Activated T-cell treated with anti-CD3 and anti-CD28 coated beads for 4 hours (primary cell): Measurements from ENCODE around the gene MTO1.
A peak's percentile ranks its signal among the peaks of the same experiment; 100 is the strongest.
"Not testable (repeated sequence)": the region's sequence is repeated elsewhere in the genome, so short reads cannot be mapped to it uniquely, and the experiment has no call there.

Source experiments
- DNase-seq: peaks from one replicate; pipeline ENCODE4 v3.0.0-alpha.2; 2020

MTO1 gene

DNA sequence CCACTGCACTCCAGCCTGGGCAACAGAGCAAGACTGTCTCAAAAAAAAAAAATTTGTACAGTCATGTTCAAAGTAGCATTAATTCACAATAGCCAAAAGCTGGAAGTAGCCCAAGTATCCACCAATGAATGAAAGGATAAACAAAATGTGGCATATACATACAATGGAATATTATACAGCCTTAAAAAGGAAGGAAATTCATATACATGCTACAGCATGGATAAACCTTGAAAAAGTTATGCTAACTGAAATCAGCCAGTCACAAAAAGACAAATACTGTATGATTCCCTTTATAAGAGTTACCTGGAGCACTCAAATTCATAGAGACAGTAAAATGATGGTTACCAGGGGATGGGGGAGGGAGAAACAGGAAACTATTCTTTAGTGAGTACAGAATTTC lies 43.6 kb downstream of the MTO1 start:
- DNase-seq: no peak

DNA sequence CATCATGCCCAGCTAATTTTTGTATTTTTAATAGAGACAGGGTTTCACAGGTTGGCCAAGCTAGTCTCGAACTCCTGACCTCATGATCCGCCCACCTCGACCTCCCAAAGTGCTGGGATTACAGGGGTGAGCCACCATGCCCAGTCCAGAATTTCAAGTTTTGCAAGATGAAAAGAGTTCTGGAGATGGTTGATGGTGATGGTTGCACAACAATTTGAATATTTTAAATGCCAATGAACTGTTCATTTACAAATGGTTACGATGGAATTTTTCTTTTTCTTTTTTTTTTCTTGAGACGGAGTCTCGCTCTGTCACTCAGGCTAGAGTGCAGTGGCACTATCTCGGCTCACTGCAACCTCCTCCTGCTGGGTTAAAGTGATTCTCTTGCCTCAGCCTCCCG lies 44.2 kb downstream of the MTO1 start:
- not testable (repeated sequence) for DNase-seq

DNA sequence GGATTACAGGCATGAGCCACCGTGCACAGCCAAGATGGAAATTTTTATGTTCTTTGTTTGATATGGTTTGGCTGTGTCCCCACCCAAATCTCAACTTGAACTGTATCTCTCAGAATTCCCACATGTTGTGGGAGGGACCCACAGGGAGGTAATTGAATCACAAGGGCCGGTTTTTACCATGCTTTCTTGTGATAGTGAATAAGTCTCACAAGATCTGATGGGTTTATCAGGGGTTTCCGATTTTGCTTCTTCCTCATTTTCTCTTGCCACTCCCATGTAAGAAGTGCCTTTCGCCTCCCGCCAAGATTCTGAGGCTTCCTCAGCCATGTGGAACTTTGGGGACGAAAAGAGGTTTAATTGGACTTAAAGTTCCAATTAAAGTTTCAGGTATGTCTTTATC lies 44.7 kb downstream of the MTO1 start:
- no peak for DNase-seq

DNA sequence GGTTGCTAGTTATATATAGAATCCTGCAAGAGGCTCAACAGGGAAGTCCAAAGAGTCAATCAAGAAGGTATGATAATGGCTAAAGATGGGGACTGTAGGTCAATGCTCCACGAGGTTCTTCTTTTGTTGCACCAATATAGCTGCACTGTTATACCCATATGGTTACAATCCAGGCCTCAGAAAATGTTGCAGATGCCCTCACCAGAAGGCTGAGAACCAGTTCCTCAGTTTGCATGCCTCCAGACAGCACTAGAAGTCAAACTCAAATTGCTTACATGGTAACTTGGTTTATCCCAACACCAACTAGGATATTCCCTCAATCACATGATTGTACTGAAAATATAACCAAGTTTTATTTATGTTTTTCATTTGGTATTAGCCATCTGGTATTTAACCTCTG lies 47.2 kb downstream of the MTO1 start:
- no peak for DNase-seq

DNA sequence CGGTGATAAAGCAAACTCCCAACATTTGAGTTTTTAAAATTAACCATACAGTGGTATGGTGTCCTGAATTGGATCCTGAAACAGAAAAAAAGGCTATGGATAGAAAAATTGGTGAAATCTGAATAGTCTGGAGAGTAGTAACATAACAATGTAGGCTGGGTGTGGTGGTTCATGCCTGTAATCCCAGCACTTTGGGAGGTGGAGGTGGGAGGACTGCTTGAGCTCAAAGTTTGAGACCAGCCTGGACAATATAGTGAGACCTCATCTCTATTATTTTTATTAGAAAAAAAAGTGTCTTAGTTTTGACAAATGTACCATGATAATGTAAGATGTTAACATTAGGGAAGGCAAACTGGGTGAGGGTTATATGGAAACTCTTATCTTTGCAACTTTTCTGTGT lies 48.3 kb downstream of the MTO1 start:
- no peak for DNase-seq

DNA sequence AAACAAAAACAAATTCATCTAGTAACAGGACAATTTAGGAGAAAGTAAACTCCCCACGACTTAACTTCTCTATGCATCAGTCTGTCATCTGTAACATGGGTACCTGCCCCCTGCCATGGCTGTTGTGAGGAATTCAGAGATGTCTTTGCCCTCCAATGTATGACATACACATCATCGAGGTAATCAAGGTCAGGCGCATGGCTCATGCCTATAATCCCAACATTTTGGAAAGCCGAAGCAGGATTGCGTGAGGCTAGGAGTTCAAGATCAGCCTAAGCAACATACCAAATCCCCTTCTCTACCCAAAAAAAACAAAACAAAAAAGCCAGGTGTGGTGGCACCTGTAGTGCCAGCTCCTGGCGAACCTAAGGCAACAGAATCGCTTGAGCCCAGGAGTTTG lies 50.3 kb downstream of the MTO1 start:
- DNase-seq: no peak

DNA sequence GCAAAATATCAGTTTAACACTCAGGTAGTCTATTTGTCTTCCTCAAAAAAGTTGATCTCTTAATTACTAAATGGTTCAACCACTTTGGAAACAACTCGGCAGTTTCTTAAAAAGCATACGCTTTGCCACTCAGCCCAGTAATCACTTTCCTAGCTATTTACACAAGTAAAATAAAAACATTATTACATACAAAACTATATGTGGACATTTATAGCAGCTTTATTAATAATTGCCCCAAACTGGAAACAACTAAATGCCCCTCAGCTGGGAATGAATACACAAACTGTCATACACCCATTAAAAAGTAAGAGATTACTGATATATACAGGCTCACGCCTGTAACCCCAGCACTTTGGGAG lies 51.9 kb downstream of the MTO1 start:
- no peak for DNase-seq

DNA sequence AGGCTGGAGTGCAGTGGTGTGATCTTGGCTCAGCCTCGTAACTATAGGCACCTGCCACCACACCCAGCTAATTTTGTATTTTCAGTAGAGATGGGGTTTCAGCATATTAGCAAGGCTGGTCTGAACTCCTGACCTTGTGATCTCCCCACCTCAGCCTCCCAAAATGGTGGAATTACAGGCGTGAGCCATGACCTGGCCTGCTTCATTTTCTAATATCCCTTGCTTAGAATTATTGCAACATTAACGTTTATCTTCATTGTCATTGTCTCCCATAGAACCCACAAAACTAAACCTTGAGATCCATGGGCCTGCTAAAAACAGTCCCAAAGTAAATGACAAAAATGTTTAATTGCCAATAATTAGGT lies 53.2 kb downstream of the MTO1 start:
- no peak for DNase-seq

DNA sequence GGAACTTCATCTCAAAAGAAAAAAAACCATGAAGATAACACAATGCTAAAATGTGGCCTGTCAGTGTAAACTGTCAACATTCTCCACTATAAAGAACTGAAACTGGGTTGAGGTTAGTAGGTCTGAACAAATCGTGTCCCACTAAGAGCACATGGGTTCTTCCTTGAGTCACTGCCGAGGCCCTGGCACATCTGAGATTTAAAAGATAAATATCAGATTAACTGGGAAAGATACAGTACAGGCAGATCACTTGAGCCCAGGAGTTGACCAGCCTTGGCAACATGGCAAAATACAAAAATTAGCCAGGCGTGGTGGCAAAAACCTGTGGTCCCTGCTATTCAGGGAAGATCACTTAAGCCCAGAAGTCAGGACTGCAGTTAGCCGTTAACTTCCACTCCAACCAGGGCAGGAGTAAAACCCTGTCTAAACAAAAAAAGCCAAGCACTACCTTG lies 53.7 kb downstream of the MTO1 start:
- no peak for DNase-seq

DNA sequence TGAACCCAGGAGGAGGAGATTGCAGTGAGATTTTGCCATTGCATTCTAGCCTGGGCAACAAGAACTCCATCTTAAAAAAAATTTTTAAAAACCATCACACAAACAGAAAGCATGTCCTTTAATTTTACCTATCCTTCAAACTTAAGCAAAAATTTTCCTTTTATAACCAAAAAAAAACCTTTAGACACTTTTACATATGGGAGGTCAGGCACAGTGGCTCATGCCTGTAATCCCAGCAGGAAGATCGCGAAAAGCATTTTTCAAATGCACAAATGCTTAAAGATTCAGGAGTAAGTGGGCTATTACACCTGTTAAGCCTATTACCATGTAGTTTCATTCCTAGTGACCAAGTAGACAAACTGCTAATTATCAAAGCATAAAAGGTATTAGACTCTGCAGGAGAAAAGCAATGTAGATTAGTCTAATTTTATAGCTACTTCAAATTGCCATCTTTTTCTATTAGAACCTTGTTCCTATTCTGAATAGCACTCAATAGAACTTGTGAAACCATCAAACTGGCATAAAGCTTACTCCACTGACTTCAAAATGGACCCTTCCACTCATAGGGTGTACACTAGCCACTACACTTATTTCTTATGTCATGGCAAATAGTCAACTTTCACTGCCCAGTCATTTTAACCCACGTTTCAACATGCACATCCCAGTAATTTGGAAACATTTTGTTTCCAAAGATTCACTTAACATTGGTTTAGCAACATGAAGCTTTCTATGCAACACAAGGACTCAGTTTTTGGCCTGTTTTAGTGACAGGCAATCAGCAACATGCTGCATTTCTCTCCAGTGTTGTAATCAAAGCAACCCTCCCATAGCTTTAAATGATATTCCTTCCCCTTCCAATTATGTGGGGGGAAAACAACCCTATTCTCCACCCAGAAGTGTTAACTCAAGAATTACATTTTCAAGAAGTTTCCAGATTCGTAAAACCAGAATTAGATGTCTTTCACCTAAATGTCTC lies 55.3 kb downstream of the MTO1 start:
- no peak for DNase-seq

DNA sequence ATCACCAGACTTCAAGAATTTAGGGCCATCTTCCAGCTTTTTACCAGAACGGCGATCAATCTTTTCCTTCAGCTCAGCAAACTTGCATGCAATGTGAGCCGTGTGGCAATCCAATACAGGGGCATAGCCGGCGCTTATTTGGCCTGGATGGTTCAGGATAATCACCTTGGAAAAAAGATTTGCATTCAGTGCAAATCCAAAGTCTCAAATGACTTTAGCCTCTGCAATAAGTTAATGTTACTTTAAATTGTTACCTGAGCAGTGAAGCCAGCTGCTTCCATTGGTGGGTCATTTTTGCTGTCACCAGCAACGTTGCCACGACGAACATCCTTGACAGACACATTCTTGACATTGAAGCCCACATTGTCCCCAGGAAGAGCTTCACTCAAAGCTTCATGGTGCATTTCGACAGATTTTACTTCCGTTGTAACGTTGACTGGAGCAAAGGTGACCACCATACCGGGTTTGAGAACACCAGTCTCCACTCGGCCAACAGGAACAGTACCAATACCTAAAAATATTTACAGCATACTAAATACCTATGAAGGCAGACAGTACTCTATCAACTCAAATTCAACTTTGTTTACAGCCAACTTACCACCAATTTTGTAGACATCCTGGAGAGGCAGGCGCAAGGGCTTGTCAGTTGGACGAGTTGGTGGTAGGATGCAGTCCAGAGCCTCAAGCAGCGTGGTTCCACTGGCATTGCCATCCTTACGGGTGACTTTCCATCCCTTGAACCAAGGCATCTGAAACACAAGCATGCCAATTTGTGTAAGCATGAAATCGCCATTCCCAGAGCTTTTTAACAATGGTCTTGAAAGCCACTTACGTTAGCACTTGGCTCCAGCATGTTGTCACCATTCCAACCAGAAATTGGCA lies 56.8 kb downstream of the MTO1 start:
- not testable (repeated sequence) for DNase-seq

DNA sequence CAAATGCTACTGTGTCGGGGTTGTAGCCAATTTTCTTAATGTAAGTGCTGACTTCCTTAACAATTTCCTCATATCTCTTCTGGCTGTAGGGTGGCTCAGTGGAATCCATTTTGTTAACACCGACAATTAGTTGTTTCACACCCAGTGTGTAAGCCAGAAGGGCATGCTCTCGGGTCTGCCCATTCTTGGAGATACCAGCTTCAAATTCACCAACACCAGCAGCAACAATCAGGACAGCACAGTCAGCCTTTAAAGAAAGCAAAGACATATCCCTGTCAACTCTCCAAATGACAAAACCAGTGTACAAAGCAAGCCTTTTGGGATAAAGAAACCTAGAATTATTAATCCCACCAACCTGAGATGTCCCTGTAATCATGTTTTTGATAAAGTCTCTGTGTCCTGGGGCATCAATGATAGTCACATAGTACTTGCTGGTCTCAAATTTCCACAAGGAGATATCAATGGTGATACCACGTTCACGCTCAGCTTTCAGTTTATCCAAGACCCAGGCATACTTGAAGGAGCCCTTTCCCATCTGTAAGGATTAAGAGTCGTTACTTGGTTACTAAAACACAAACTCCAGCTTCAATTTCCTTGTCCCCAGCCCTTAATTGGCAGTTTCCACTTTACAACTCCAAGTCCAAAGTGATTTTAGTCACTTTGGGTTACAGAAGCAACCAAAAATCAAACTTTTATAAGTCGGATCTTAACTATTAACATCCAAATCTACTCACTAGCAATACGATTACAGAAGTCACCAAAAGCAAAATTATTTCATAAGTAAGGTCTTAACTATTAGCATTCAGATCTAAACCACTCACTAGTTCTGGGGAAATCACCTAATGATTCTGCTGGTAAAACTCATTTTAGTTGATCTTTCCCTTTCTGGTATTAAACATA lies 57.7 kb downstream of the MTO1 start:
- DNase-seq: not testable (repeated sequence)

DNA sequence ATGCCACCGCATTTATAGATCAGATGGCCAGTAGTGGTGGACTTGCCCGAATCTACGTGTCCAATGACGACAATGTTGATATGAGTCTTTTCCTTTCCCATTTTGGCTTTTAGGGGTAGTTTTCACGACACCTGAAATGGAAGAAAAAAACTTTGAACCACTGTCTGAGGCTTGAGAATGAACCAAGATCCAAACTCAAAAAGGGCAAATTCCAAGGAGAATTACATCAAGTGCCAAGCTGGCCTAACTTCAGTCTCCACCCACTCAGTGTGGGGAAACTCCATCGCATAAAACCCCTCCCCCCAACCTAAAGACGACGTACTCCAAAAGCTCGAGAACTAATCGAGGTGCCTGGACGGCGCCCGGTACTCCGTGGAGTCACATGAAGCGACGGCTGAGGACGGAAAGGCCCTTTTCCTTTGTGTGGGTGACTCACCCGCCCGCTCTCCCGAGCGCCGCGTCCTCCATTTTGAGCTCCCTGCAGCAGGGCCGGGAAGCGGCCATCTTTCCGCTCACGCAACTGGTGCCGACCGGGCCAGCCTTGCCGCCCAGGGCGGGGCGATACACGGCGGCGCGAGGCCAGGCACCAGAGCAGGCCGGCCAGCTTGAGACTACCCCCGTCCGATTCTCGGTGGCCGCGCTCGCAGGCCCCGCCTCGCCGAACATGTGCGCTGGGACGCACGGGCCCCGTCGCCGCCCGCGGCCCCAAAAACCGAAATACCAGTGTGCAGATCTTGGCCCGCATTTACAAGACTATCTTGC lies 58.6 kb downstream of the MTO1 start:
- DNase-seq: peak; percentile 70

DNA sequence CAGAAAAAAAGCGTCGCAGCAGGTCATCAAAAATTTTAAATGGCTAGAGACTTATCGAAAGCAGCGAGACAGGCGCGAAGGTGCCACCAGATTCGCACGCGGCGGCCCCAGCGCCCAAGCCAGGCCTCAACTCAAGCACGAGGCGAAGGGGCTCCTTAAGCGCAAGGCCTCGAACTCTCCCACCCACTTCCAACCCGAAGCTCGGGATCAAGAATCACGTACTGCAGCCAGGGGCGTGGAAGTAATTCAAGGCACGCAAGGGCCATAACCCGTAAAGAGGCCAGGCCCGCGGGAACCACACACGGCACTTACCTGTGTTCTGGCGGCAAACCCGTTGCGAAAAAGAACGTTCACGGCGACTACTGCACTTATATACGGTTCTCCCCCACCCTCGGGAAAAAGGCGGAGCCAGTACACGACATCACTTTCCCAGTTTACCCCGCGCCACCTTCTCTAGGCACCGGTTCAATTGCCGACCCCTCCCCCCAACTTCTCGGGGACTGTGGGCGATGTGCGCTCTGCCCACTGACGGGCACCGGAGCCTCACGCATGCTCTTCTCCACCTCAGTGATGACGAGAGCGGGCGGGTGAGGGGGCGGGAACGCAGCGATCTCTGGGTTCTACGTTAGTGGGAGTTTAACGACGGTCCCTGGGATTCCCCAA lies 59.3 kb downstream of the MTO1 start, which contains the start of gene EEF1A1:
EEF1A1 (minus strand) TSS at position 345 of the 663 bp plus-strand sequence. CDS start 1,006 bp downstream, outside the sequence.
- peak; percentile 100 for DNase-seq

DNA sequence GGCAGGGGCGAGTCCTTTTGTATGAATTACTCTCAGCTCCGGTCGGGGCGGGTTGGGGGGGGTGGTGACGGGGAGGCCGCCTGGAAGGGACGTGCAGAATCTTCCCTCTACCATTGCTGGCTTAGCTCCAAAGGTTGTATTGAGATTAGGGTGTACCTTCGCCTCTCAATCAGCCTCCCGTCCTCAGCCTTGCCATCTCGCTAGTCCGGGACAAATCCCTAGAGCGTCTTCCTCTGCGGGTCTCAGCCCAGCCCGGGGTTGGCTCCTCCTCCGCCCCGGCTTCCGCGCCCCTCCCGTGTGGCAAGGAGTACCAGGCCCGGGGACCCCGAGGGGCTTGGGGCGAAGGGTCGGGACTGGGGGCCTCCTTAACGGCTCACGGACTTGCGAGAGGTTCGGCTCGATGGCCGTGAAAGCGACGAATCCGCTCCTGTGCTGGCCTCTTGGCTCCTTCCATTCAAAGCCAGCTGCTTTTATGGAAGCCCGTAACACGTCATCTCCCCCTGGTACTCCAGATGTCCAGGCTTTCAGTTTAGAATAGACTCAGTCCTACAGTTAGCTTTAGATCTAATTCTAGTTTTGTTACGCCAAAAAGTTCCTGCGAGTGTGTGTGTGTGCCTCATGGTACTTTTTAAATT lies 59.9 kb downstream of the MTO1 start:
- peak; percentile 59 for DNase-seq

DNA sequence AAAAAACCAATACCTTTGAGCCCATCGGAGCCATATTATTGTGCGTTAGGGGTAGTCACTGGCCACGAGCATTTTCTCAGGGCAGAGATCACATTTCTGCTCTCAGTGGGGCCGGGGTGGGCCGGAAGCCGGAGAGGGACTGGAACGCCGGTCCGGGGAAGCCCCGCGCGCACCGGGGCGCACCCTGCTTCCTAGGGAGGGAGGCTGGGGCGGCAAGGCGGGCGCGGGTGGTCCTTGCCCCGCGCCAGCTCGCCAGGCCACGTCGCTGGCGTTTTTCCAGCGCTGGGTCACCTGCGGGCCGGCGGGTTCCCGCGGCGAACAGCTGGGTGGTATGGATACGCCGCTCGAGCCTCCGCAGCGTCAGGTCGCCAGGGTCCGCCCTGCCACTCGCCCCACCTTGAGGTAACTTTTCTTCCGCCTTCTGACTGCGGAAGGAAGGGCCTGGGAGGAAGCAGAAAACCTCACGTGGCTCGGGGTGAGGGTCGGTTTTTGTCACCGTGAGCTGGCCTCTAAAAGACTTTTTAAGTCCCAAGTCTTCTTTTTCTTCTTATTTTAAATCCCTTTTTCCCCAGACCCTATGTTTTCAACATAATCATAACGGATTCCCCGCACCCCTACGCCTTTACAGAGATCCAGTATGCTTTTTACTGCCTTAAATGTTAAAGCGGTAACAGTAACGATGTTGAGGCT lies 62.0 kb downstream of the MTO1 start:
- DNase-seq: peak; percentile 62

DNA sequence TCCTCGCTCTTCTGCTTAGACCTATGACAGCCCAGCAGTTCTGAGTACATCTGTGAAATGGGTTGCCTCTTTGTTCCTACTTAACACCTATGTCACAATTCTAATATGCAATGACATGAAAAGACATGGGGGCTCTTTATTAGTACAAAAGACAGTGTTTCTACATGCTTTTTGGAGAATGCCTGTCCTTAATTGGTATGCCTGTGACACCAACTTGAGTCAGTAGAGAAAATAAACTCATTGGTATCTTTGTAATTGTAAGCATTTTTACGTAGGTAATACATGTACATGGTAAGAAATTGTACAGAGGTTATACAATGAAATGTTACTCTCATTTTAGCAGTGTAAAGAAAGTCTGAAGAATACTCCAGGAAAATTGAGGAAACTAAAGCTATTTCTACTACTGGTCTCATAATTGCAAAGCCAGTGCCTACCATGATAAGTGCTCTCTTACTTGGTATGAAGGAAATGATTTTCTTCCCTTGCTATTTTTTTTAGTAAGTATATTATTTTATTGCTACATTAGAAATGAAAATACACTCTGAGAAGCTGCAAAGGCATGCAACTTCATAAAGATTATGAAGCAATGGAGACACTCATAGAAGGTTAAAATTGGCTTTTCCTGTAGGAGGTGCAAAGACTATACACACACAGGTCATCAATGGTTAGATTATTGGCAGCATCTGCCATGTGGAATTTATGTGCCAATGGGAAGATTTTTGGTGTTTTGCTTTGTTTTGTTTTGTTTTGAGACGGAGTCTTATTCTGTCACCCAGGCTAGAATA lies 64.2 kb downstream of the MTO1 start:
- DNase-seq: no peak

DNA sequence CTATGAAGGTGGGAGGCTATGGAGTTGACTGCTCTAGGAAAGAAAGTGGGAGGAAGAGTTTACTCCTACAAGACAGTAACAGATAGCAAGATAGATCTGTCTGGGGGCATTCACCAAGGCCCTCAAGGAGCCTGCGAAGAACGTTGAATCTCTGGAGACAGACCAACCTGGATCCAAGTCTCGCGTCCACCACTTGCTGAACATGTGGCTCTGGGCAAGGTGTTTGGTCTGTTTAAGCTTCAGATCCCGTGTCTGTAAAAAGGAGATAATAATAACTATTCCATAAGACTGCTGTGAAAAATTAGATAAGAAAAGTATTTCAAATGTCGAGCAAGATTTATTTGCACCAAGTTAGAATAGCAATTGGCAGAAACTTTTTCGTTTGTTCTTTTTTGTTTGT lies 67.4 kb downstream of the MTO1 start:
- no peak for DNase-seq

DNA sequence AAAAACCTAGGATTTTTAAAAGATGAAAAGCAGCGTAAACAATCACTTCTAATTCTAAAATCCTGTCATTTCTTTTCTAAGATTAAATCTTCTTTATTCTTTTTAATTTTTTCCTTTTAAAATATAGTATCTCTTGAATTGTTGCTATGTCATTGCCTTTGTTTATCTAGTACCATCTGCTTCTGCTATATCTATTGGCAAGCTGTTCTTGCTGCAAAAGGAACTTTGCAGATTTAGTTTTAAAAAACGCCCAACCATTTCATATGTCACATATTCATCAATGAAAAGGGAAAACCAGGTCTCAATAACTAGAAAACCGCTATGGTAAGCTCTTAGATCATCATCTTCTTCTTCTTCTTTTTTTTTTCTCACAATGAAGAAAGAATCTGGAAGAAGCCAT lies 70.8 kb downstream of the MTO1 start:
- DNase-seq: no peak
